HepG2 (cell line): ENCODE results near the gene EIF4ENIF1. TPM values are rescaled to one million over a fixed set of nuclear protein-coding genes. Genes with fewer than 3 reads are reported as not detected.

Experiments
- ATAC-seq: fragments of 200-7000 bp; cut with Tn5 transposase; 3 replicates; pipeline ENCODE4 v1.9.1; 2020; ENCODE audit warnings: mild to moderate bottlenecking, moderate library complexity
- BruUV-seq: library from RNA; stranded (reverse); fragments of 400-500 nt; replicated peaks from 2 replicates; lab custom pipeline; 2021; lab: Mats Ljungman, UMichigan
- CTCF ChIA-PET: fragments of 300-600 bp; formaldehyde crosslinking; extraction: SDS; loops from one replicate; lab custom pipeline; 2021; ENCODE audit warnings: low total read pairs, inconsistent platforms, low intra/inter-chr PET ratio; lab: Yijun Ruan, JAX
- POLR2A ChIA-PET: fragments of 350-600 bp; sonication (Branson Sonifier 250); formaldehyde crosslinking; loops from one replicate; lab custom pipeline; 2020; ENCODE audit warnings: antibody characterized with exemption, inconsistent platforms; lab: Yijun Ruan, JAX
- DNase-seq: peaks from one replicate; pipeline ENCODE4 v3.0.0-alpha.2; 2015; ENCODE audit warnings: low spot score
- FAIRE-seq: peaks from 3 replicates; lab custom pipeline; 2011; peaks lifted over from hg19 to GRCh38; lab: Jason Lieb, UNC
- H2AFZ ChIP-seq: one replicate; pipeline ENCODE4 v1.6.1; 2011; ENCODE audit warnings: low read length, inconsistent platforms
- H3K27ac ChIP-seq: fragments of 300-600 bp; 3 replicates; pipeline ENCODE4 v1.8.0; 2011; ENCODE audit warnings: mixed run types, mild to moderate bottlenecking, mixed read lengths, low read length, inconsistent platforms; ENCODE audit not compliant: insufficient read depth; ENCODE audit errors: extremely low read length
- H3K27me3 ChIP-seq, 2 experiments: fragments of 200-600 bp in 1 of 2; 2 replicates in 1 of 2; 3 replicates in 1 of 2; pipeline versions ENCODE4 v1.6.0 to v1.8.0; 2011; ENCODE audit warnings: low read length in 2 of 2, mild to moderate bottlenecking in 2 of 2, moderate library complexity in 2 of 2, inconsistent platforms in 1 of 2; ENCODE audit not compliant: insufficient read depth in 2 of 2, control insufficient read depth in 1 of 2
- H3K36me3 ChIP-seq, 2 experiments: fragments of 200-600 bp in 1 of 2; replicated peaks in 1 of 2; 2 replicates in 1 of 2; 3 replicates in 1 of 2; pipeline versions ENCODE4 v1.5.1 to v1.8.0; 2011; ENCODE audit warnings: low read length in 2 of 2, inconsistent platforms in 1 of 2; ENCODE audit not compliant: insufficient read depth in 2 of 2, control insufficient read depth in 1 of 2
- H3K4me1 ChIP-seq: 2 replicates; pipeline ENCODE4 v1.5.1; 2012; ENCODE audit warnings: low read length, inconsistent platforms; ENCODE audit not compliant: insufficient read depth
- H3K4me2 ChIP-seq: 2 replicates; pipeline ENCODE4 v1.6.0; 2011; ENCODE audit warnings: low read depth, low read length, inconsistent platforms
- H3K4me3 ChIP-seq, 3 experiments: fragments of 200-600 bp in 1 of 3; sonication (generic), shearing (Covaris generic) in 1 of 3; replicated peaks in 1 of 3; 2 replicates each; pipeline ENCODE4 v1.5.1; 2011 to 2016; ENCODE audit warnings: low read length in 3 of 3, inconsistent platforms in 2 of 3, low read depth in 2 of 3, mild to moderate bottlenecking in 2 of 3, control low read depth in 1 of 3, mixed read lengths in 1 of 3; ENCODE audit not compliant: insufficient read depth in 1 of 3
- H3K79me2 ChIP-seq: one replicate; pipeline ENCODE4 v1.6.1; 2011; ENCODE audit warnings: low read length, inconsistent platforms; ENCODE audit not compliant: insufficient read depth
- H3K9ac ChIP-seq: 2 replicates; pipeline ENCODE4 v1.6.0; 2011; ENCODE audit warnings: mild to moderate bottlenecking, low read depth, low read length, inconsistent platforms; ENCODE audit not compliant: insufficient read depth
- H3K9me3 ChIP-seq: 2 replicates; pipeline ENCODE4 v1.5.1; 2012; ENCODE audit warnings: mild to moderate bottlenecking, low read length
- H4K20me1 ChIP-seq: 2 replicates; pipeline ENCODE4 v1.6.0; 2011; ENCODE audit warnings: inconsistent platforms, mild to moderate bottlenecking, low read length, moderate library complexity; ENCODE audit not compliant: insufficient read depth
- DPF2 ChIP-seq: sonication (generic); formaldehyde crosslinking; IDR thresholded peaks from 2 replicates; pipeline ENCODE4 v1.4.0; 2020; ENCODE audit warnings: mild to moderate bottlenecking, low read depth, missing genetic modification reagents, borderline replicate concordance
- ELF1 ChIP-seq: sonication (generic); formaldehyde crosslinking; IDR thresholded peaks from 2 replicates; pipeline ENCODE4 v1.4.0; 2020; ENCODE audit warnings: missing genetic modification reagents
- ELF4 ChIP-seq: sonication (generic); formaldehyde crosslinking; IDR thresholded peaks from 2 replicates; pipeline ENCODE4 v1.5.0; 2020; ENCODE audit warnings: missing genetic modification reagents, mild to moderate bottlenecking, moderate library complexity, borderline replicate concordance
- NKX3-1 ChIP-seq: sonication (generic); formaldehyde crosslinking; IDR thresholded peaks from 2 replicates; pipeline ENCODE4 v1.5.0; 2020; ENCODE audit warnings: missing genetic modification reagents
- NR2F6 ChIP-seq, 2 experiments: IDR thresholded peaks; 2 replicates each; pipeline ENCODE4 v1.6.1; 2016; ENCODE audit warnings: antibody characterized with exemption in 1 of 2, mild to moderate bottlenecking in 1 of 2
- SIX4 ChIP-seq: sonication (generic); formaldehyde crosslinking; IDR thresholded peaks from 2 replicates; pipeline ENCODE4 v1.4.0; 2020; ENCODE audit warnings: missing genetic modification reagents
- TFAP4 ChIP-seq: sonication (generic); IDR thresholded peaks from 2 replicates; pipeline ENCODE4 v1.6.1; 2016; ENCODE audit warnings: low read depth, borderline replicate concordance
- TGIF2 ChIP-seq: IDR thresholded peaks from 2 replicates; pipeline ENCODE4 v1.6.1; 2016; ENCODE audit warnings: control low read depth, missing compliant biosample characterization
- ZBTB39 ChIP-seq: sonication (generic); formaldehyde crosslinking; IDR thresholded peaks from 2 replicates; pipeline ENCODE4 v1.5.0; 2020; ENCODE audit warnings: missing genetic modification reagents
- ZFP37 ChIP-seq: sonication (generic); formaldehyde crosslinking; IDR thresholded peaks from 2 replicates; pipeline ENCODE4 v1.4.0; 2020; ENCODE audit warnings: missing genetic modification reagents, borderline replicate concordance
- ZFP91 ChIP-seq: sonication (generic); formaldehyde crosslinking; IDR thresholded peaks from 2 replicates; pipeline ENCODE4 v1.9.0; 2022; ENCODE audit warnings: missing genetic modification reagents, mild to moderate bottlenecking, borderline replicate concordance
- ZNF263 ChIP-seq: sonication (generic); formaldehyde crosslinking; IDR thresholded peaks from 2 replicates; pipeline ENCODE4 v1.4.0; 2020; ENCODE audit warnings: missing genetic modification reagents
- ZNF350 ChIP-seq: sonication (generic); formaldehyde crosslinking; IDR thresholded peaks from 2 replicates; pipeline ENCODE4 v1.4.0; 2020; ENCODE audit warnings: mild to moderate bottlenecking, low read depth, missing genetic modification reagents, borderline replicate concordance
- ZNF619 ChIP-seq: sonication (generic); formaldehyde crosslinking; IDR thresholded peaks from 2 replicates; pipeline ENCODE4 v1.4.0; 2020; ENCODE audit warnings: mild to moderate bottlenecking, missing genetic modification reagents
- ZNF770 ChIP-seq: sonication (generic); formaldehyde crosslinking; IDR thresholded peaks from 2 replicates; pipeline ENCODE4 v1.5.0; 2020; ENCODE audit warnings: mild to moderate bottlenecking, missing genetic modification reagents
- WGBS: methylation state at CpG from one replicate; pipeline ENCODE4 v1.1.6; 2017; ENCODE audit warnings: low lambda C conversion rate; 5-methylcytosine and 5-hydroxymethylcytosine counted together
- in situ Hi-C: cut with HindIII; loops from 2 replicates; pipeline ENCODE4 v1.10.0; 2017; ENCODE audit warnings: low pct_unique_long_range_greater_than_20kb; ENCODE audit not compliant: extremely low pct_ligation_motif_present
- intact Hi-C: fragments of 100-400 bp; cut with micrococcal nuclease; formaldehyde crosslinking; loops from one replicate; pipeline ENCODE4 v1.10.0; 2022; ENCODE audit not compliant: unreplicated experiment
- polyA plus RNA-seq, 8 experiments: library from polyadenylated mRNA; depleted of rRNA in 3 of 8; stranded (reverse) in 7 of 8; unstranded in 1 of 8; fragments of >200 nt; fragmentation: Illumina TruSeq in 4 of 8; extraction: Trizol in 4 of 8; gene quantifications; 2 replicates each; pipeline versions ENCODE4 v1.2.1 to v1.2.3, GENCODE V29; 2011 to 2016; ENCODE audit warnings: low read depth in 4 of 8, missing spikeins in 1 of 8, mixed read lengths in 1 of 8; ENCODE audit not compliant: insufficient read depth in 1 of 8
- total RNA-seq, 5 experiments: library from RNA; depleted of rRNA; stranded (reverse); fragments of >200 nt; fragmentation: Illumina TruSeq; extraction: Trizol; gene quantifications; 2 replicates each; pipeline ENCODE4 v1.2.3, GENCODE V29; 2016; ENCODE audit warnings: low read depth in 1 of 5

The EIF4ENIF1 gene
- total and polyA plus RNA-seq, 2 of the 13 experiments (the other 11 are each of a cell fraction or from before 2014, with no cell fraction given): 11.9 to 12.3 TPM

- TF ChIP-seq DPF2 (CRISPR knock-in tag) (no peak), ZNF770 (peak; percentile 78)
- TF ChIP-seq, all 625 proteins: peak for 4
Measured at GRCh38 chr22:31491218-31491962, 1.7 kb upstream of the EIF4ENIF1 start (continued).

GRCh38 chr22:31490496-31490925 is 869 bp upstream of the EIF4ENIF1 start:
- H3K9me3 ChIP-seq: no peaks in the 10 kb centered on the region
- H3K9ac ChIP-seq: peak overlapping the region; percentile 92
- H2AFZ ChIP-seq: peak overlapping the region; percentile 82
- intact Hi-C loops: no loop called here
- peak overlapping the region; percentile 90 for H3K4me2 ChIP-seq
- peaks cover 29% of the 10 kb centered on the region for H3K79me2 ChIP-seq
- WGBS: under 1% methylated on average over 14 of the region's 15 CpGs
- FAIRE-seq (peak; percentile 60), DNase-seq (peak; percentile 77), ATAC-seq (peak; percentile 87)
- in situ Hi-C loops: no loop called here
- H3K27ac ChIP-seq: peak overlapping the region; percentile 89
- H3K4me3 ChIP-seq: peak overlapping the region; percentile 73 to 97 (median 79)
- ChIA-PET CTCF (no interaction called here), POLR2A (no interaction called here)
- peaks cover 30% of the 10 kb centered on the region for H3K4me1 ChIP-seq
- no peaks in the 10 kb centered on the region for H3K27me3 ChIP-seq
- H4K20me1 ChIP-seq: no peaks in the 10 kb centered on the region
- TSS peak; percentile 77 for BruUV-seq
- peaks cover 1 to 6% of the 10 kb centered on the region in 2 experiments; a peak in 3 of 5 replicates for H3K36me3 ChIP-seq
- no peak; the same call in 1 of the 2 replicates for TF ChIP-seq ZFP91
- no peak for TF ChIP-seq NR2F6 (IDR thresholded peaks at IDR 0.05)
- TF ChIP-seq NR2F6 (CRISPR knock-in tag; IDR thresholded peaks at IDR 0.05): 0 out of 2 replicates have a peak, but pooled peaks have one; percentile 13
- TF ChIP-seq TGIF2 (CRISPR knock-in tag): peak; percentile 85
- peak; percentile 15; the same call in 1 of the 2 replicates for TF ChIP-seq ELF1 (CRISPR knock-in tag)
- peak; percentile 72; the same call in 1 of the 2 replicates for TF ChIP-seq ZFP37
- TF ChIP-seq NKX3-1 (CRISPR knock-in tag): peak; percentile 68; the same call in 1 of the 2 replicates
- TF ChIP-seq ZNF619 (CRISPR knock-in tag): 0 out of 2 replicates have a peak, but pooled peaks have one; percentile 3
- 0 out of 2 replicates have a peak, but pooled peaks have one; percentile 36 for TF ChIP-seq ELF4 (CRISPR knock-in tag)
- no peak for TF ChIP-seq ZNF350 (CRISPR knock-in tag)
- 0 out of 2 replicates have a peak, but pooled peaks have one; percentile 33 for TF ChIP-seq ZNF263 (CRISPR knock-in tag)
- no peak for TF ChIP-seq SIX4 (CRISPR knock-in tag)
- no peak for TF ChIP-seq TFAP4
- no peak for TF ChIP-seq ZBTB39 (CRISPR knock-in tag)
